Measurements from ENCODE around the gene UBA3.

Gene UBA3

DNA sequence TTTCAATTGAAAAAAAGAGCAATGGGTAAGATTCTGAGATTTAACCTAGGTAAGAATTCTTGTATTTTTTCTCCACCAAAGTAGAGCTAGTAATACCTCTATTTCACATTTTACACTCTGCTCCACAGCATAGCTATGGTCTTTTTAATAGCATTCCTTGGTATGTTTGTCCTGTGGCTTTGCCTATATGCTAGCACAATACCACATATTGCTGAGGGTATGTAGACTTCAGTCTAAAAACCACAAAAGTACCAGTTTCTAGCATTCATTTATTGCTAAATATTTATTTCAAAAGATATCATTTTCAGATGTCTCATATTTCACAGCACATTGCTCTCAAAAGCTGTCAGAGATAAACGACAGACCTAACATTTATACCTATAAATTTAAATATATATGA is 48.5 kb downstream of the UBA3 start:
- Histone ChIP-seq H3K9me2 (replicated peaks; ENCODE audit: control insufficient read depth, low read length) (no peaks in the 10 kb centered on the region), H4K20me1 (ENCODE audit: control insufficient read depth, insufficient read depth, low read depth, low read length) (no peaks in the 10 kb centered on the region), H3K27me3 (ENCODE audit: control insufficient read depth, low read length) (no peaks in the 10 kb centered on the region), H3K9me3 (ENCODE audit: control insufficient read depth, insufficient read depth, low read length) (no peaks in the 10 kb centered on the region), H3K36me3 (ENCODE audit: control insufficient read depth, low read length) (peaks cover 78% of the 10 kb centered on the region), H3K4me2 (ENCODE audit: low read length) (no peak overlapping the region), H3K27ac (ENCODE audit: low read depth, low read length) (no peak overlapping the region), H3K4me3 (ENCODE audit: low read length) (no peak overlapping the region), H3F3A (ENCODE audit: control insufficient read depth, insufficient read depth) (no peaks in the 10 kb centered on the region; the same call in 1 of the 2 replicates), H3K4me1 (ENCODE audit: control insufficient read depth, low read length) (no peaks in the 10 kb centered on the region), H3K79me2 (ENCODE audit: control insufficient read depth, low read length) (no peaks in the 10 kb centered on the region)
- TF ChIP-seq EZH2phosphoT487 (IDR thresholded peaks at IDR 0.05; ENCODE audit: borderline replicate concordance, low read length): no peak
- TF ChIP-seq, protein P1, sequence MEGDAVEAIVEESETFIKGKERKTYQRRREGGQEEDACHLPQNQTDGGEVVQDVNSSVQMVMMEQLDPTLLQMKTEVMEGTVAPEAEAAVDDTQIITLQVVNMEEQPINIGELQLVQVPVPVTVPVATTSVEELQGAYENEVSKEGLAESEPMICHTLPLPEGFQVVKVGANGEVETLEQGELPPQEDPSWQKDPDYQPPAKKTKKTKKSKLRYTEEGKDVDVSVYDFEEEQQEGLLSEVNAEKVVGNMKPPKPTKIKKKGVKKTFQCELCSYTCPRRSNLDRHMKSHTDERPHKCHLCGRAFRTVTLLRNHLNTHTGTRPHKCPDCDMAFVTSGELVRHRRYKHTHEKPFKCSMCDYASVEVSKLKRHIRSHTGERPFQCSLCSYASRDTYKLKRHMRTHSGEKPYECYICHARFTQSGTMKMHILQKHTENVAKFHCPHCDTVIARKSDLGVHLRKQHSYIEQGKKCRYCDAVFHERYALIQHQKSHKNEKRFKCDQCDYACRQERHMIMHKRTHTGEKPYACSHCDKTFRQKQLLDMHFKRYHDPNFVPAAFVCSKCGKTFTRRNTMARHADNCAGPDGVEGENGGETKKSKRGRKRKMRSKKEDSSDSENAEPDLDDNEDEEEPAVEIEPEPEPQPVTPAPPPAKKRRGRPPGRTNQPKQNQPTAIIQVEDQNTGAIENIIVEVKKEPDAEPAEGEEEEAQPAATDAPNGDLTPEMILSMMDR (IDR thresholded peaks at IDR 0.05; ENCODE audit: low read depth, low read length, poor library complexity, severe bottlenecking): no peak

DNA sequence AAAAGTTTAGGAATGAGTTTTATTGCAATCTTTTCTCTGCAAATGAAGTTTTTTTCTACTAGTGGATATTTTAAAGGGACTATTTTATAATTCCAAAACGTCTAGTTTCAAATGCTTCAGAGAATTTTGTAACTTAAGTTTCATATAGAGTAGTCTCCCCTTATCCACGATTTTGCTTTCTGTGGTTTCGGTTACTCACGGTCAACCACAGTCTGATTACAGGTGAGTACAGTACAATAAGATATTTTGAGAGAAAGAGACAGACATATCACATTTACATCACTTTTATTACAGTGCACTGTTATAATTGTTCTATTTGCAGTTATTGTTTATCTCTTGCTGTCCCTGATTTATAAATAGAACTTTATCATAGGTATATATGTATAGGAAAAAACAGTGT is 59.3 kb downstream of the UBA3 start:
- no peaks in the 10 kb centered on the region for H4K20me1 ChIP-seq (ENCODE audit: control insufficient read depth, insufficient read depth, low read depth, low read length)
- peaks cover 1% of the 10 kb centered on the region for H3K4me1 ChIP-seq (ENCODE audit: control insufficient read depth, low read length)
- no peaks in the 10 kb centered on the region for H3K27me3 ChIP-seq (ENCODE audit: control insufficient read depth, low read length)
- no peaks in the 10 kb centered on the region for H3K9me3 ChIP-seq (ENCODE audit: control insufficient read depth, insufficient read depth, low read length)
- no peak overlapping the region for H3K4me2 ChIP-seq (ENCODE audit: low read length)
- H3K79me2 ChIP-seq (ENCODE audit: control insufficient read depth, low read length): no peaks in the 10 kb centered on the region
- H3K27ac ChIP-seq (ENCODE audit: low read depth, low read length): no peak overlapping the region
- H3K4me3 ChIP-seq (ENCODE audit: low read length): no peak overlapping the region
- H3K9me2 ChIP-seq (replicated peaks; ENCODE audit: control insufficient read depth, low read length): no peaks in the 10 kb centered on the region
- peaks cover 19% of the 10 kb centered on the region for H3F3A ChIP-seq (ENCODE audit: control insufficient read depth, insufficient read depth)
- H3K36me3 ChIP-seq (ENCODE audit: control insufficient read depth, low read length): peaks cover 40% of the 10 kb centered on the region
- TF ChIP-seq, protein P1 (IDR thresholded peaks at IDR 0.05; ENCODE audit: low read depth, low read length, poor library complexity, severe bottlenecking): no peak
- TF ChIP-seq EZH2phosphoT487 (IDR thresholded peaks at IDR 0.05; ENCODE audit: borderline replicate concordance, low read length): no peak

DNA sequence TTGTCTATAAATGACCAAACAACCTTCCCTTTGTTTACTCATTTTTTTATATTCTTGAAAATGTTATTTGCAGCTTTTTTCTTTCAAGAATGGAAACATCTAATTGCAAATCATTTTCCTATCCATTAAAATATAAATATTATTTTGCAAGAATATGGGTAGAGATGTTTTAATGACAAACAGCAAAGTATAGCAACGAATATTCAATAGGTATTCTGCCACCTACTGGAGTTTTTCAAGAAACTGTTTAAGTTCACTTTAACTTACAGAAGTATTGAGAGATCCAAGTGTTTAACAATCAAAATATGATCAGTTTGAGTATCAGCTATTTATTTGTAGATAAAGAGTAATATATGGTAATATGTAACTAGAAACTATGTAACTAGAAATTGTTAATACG is 59.7 kb downstream of the UBA3 start:
- H3K9me2 ChIP-seq (replicated peaks; ENCODE audit: control insufficient read depth, low read length): no peaks in the 10 kb centered on the region
- no peak overlapping the region for H3K4me3 ChIP-seq (ENCODE audit: low read length)
- H3K9me3 ChIP-seq (ENCODE audit: control insufficient read depth, insufficient read depth, low read length): no peaks in the 10 kb centered on the region
- no peak for TF ChIP-seq EZH2phosphoT487 (IDR thresholded peaks at IDR 0.05; ENCODE audit: borderline replicate concordance, low read length)
- TF ChIP-seq, protein P1 (IDR thresholded peaks at IDR 0.05; ENCODE audit: low read depth, low read length, poor library complexity, severe bottlenecking): peak; percentile 40
- peaks cover 19% of the 10 kb centered on the region for H3F3A ChIP-seq (ENCODE audit: control insufficient read depth, insufficient read depth)
- H3K4me2 ChIP-seq (ENCODE audit: low read length): no peak overlapping the region
- H3K4me1 ChIP-seq (ENCODE audit: control insufficient read depth, low read length): peaks cover 4% of the 10 kb centered on the region
- H3K27ac ChIP-seq (ENCODE audit: low read depth, low read length): no peak overlapping the region
- H4K20me1 ChIP-seq (ENCODE audit: control insufficient read depth, insufficient read depth, low read depth, low read length): no peaks in the 10 kb centered on the region
- peaks cover 36% of the 10 kb centered on the region for H3K36me3 ChIP-seq (ENCODE audit: control insufficient read depth, low read length)
- H3K79me2 ChIP-seq (ENCODE audit: control insufficient read depth, low read length): no peaks in the 10 kb centered on the region
- H3K27me3 ChIP-seq (ENCODE audit: control insufficient read depth, low read length): no peaks in the 10 kb centered on the region
